SU-DHL-6 (cell line): ENCODE results near the gene TAF11L4.
"Not testable (repeated sequence)": the region's sequence is repeated elsewhere in the genome, so short reads cannot be mapped to it uniquely, and the experiment has no call there.

ENCODE experiments used
- H2AFZ ChIP-seq: fragments of 200-600 bp; sonication (generic); 2 replicates; pipeline ENCODE4 v1.6.1; 2014; ENCODE audit warnings: low read depth, mild to moderate bottlenecking, moderate library complexity, mixed read lengths, antibody characterized with exemption, low read length; ENCODE audit not compliant: severe bottlenecking
- H3F3A ChIP-seq: fragments of 200-600 bp; shearing (Covaris generic); 2 replicates; pipeline ENCODE4 v1.6.0; 2016; ENCODE audit warnings: antibody characterized with exemption, mild to moderate bottlenecking; ENCODE audit not compliant: insufficient read depth
- H3K27ac ChIP-seq: fragments of 200-600 bp; sonication (generic); 2 replicates; pipeline ENCODE4 v1.5.1; 2016; ENCODE audit warnings: low read depth, mild to moderate bottlenecking, low read length, moderate library complexity, mixed read lengths
- H3K27me3 ChIP-seq: fragments of 200-600 bp; sonication (generic), shearing (Covaris generic); 2 replicates; pipeline ENCODE4 v1.6.0; 2014; ENCODE audit warnings: mild to moderate bottlenecking, low read length
- H3K36me3 ChIP-seq: fragments of 200-600 bp; sonication (generic); 2 replicates; pipeline ENCODE4 v1.6.1; 2014; ENCODE audit warnings: mild to moderate bottlenecking, low read length, mixed read lengths
- H3K4me2 ChIP-seq: fragments of 300-600, 200-600 bp; shearing (Covaris generic), sonication (generic); 2 replicates; pipeline ENCODE4 v1.6.0; 2014; ENCODE audit warnings: low read length, low read depth, mild to moderate bottlenecking; ENCODE audit not compliant: poor library complexity, severe bottlenecking
- H3K4me3 ChIP-seq: fragments of 200-600 bp; sonication (generic); 2 replicates; pipeline ENCODE4 v1.5.1; 2014; ENCODE audit warnings: antibody characterized with exemption, low read length, mild to moderate bottlenecking, mixed read lengths; ENCODE audit not compliant: insufficient read depth, poor library complexity, severe bottlenecking
- H3K79me2 ChIP-seq: fragments of 200-600 bp; sonication (generic); 2 replicates; pipeline ENCODE4 v1.6.1; 2014; ENCODE audit warnings: mild to moderate bottlenecking, low read length, moderate library complexity; ENCODE audit not compliant: insufficient read depth
- H3K9ac ChIP-seq: fragments of 200-600 bp; sonication (generic); 2 replicates; pipeline ENCODE4 v1.7.0; 2014; ENCODE audit warnings: mild to moderate bottlenecking, low read length
- H3K9me2 ChIP-seq: fragments of 200-600 bp; sonication (generic); replicated peaks from 2 replicates; pipeline ENCODE4 v1.6.1; 2014; ENCODE audit warnings: low read length; ENCODE audit not compliant: insufficient read depth
- H3K9me3 ChIP-seq: fragments of 200-600 bp; sonication (generic); 2 replicates; pipeline ENCODE4 v1.6.1; 2014; ENCODE audit warnings: low read length, mixed read lengths; ENCODE audit not compliant: insufficient read depth
- H4K20me1 ChIP-seq: fragments of 200-600 bp; sonication (generic); 2 replicates; pipeline ENCODE4 v1.6.1; 2014; ENCODE audit warnings: low read depth, mild to moderate bottlenecking, antibody characterized with exemption, low read length, moderate library complexity, mixed read lengths
- CTCF ChIP-seq: fragments of 200-600 bp; sonication (generic); IDR thresholded peaks from one replicate; pipeline ENCODE4 v1.5.1; 2017; ENCODE audit warnings: antibody characterized with exemption, mild to moderate bottlenecking, low read length, moderate library complexity; ENCODE audit not compliant: insufficient read depth, poor library complexity, severe bottlenecking
- EZH2phosphoT487 ChIP-seq: fragments of 200-600 bp; sonication (generic), shearing (Covaris generic); conservative IDR thresholded peaks from 2 replicates; pipeline ENCODE4 v1.6.1; 2018; ENCODE audit warnings: mild to moderate bottlenecking, antibody characterized with exemption, low read length, moderate library complexity, mixed read lengths

The TAF11L4 gene

GRCh38 chr5:17521501-17521900, at the start of gene TAF11L4:
TAF11L4 (plus strand) TSS chr5:17521801.
- not testable (repeated sequence) for H3K79me2 ChIP-seq, H3K4me3 ChIP-seq, H3K9me3 ChIP-seq, H3K4me2 ChIP-seq, H3K9ac ChIP-seq, H3K27me3 ChIP-seq, H3K36me3 ChIP-seq, H3F3A ChIP-seq, H3K9me2 ChIP-seq, H3K27ac ChIP-seq, H2AFZ ChIP-seq, H4K20me1 ChIP-seq

- H3K9ac ChIP-seq, H2AFZ ChIP-seq, H3K27ac ChIP-seq, H3F3A ChIP-seq, H3K9me3 ChIP-seq, H3K36me3 ChIP-seq, H3K79me2 ChIP-seq, H3K27me3 ChIP-seq, H3K9me2 ChIP-seq, H4K20me1 ChIP-seq, H3K4me2 ChIP-seq, H3K4me3 ChIP-seq: not testable (repeated sequence)
These were observed 46.5 kb upstream of the TAF11L4 start for GRCh38 chr5:17475064-17475463.

GRCh38 chr5:17477043-17477442, 44.6 kb upstream of the TAF11L4 start:
- TF ChIP-seq CTCF: no peak
- TF ChIP-seq EZH2phosphoT487: no peak
- H3K9me2 ChIP-seq: no peaks in the 10 kb centered on the region
- H4K20me1 ChIP-seq: no peaks in the 10 kb centered on the region
- no peak overlapping the region for H3K4me3 ChIP-seq
- no peaks in the 10 kb centered on the region for H3F3A ChIP-seq
- H3K9me3 ChIP-seq: no peaks in the 10 kb centered on the region
- H3K36me3 ChIP-seq: no peaks in the 10 kb centered on the region
- H3K27me3 ChIP-seq: no peaks in the 10 kb centered on the region
- H2AFZ ChIP-seq: no peak overlapping the region
- H3K79me2 ChIP-seq: no peaks in the 10 kb centered on the region
- H3K9ac ChIP-seq: no peak overlapping the region
- no peak overlapping the region for H3K4me2 ChIP-seq
- H3K27ac ChIP-seq: no peak overlapping the region

- Histone ChIP-seq H3K36me3 (no peaks in the 10 kb centered on the region), H3K79me2 (no peaks in the 10 kb centered on the region), H3K4me2 (no peak overlapping the region), H3K9me3 (no peaks in the 10 kb centered on the region), H3F3A (no peaks in the 10 kb centered on the region), H3K9me2 (no peaks in the 10 kb centered on the region), H3K4me3 (no peak overlapping the region), H3K27ac (no peak overlapping the region), H3K9ac (no peak overlapping the region), H2AFZ (no peak overlapping the region), H3K27me3 (no peaks in the 10 kb centered on the region), H4K20me1 (no peaks in the 10 kb centered on the region)
- no peak for TF ChIP-seq EZH2phosphoT487
- no peak for TF ChIP-seq CTCF
These were observed 43.9 kb upstream of the TAF11L4 start for GRCh38 chr5:17477573-17478265.
